ENCODE results near the gene ITM2C. TPM values are rescaled to one million over a fixed set of nuclear protein-coding genes. Genes with fewer than 3 reads are reported as not detected.

ITM2C gene
- total and polyA plus RNA-seq, 2 of the 13 experiments (the other 11 are each of a cell fraction or from before 2014, with no cell fraction given), result 70.5 to 270 TPM

DNA sequence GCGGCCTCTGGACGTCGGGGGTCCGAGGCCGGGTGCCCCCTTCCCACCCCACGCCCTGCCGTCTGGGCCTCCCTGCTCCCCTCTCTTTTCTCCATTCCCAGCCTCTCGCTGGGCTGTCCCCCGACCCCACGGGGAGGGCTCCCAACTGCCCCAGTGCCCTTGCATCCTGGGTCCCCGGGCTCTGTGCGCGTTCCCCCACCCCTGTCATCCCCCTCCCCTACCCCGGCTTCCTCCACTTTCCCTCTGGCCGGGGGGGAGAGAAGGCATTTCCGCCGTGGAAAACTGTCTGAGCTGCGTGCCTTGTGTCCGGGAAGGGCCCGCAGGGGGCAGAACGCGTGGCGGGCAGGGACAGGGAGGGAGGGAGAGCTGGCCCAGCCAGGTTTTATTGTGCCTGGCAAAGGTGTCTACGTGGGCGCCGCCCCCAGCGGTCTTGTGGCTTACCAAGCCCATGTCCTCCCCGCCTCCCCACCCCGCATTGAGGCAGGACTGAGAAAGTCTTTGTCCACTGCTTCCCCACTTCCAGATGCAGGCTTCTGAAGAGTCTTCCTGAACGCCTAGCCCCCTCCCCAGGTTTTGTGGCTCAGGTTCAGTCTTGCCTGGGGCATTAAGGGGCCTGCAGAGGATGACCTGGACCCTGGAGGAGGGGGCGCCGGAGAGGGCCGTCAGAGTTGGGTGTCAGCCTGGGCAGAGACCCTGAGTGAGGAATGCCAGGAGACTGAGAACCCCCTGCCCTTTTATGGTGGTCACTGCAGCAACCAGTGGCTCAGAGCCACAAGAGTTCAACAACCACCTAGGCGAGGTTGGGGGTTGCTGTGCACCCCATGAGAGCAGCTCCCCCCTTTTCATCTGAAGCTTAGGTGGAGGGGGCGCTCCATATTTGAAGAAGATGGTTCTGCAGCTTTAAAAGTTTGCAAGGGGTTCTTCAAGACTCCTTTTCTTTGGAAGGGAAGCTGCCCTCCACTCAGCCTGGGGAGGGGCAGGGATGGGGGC, 1.3 kb downstream of the ITM2C start (continued):
- TF ChIP-seq ZNF563 (CRISPR knock-in tag; IDR thresholded peaks at IDR 0.05) (0 out of 2 replicates have a peak, but pooled peaks have one; percentile 19), ZSCAN12 (CRISPR knock-in tag; IDR thresholded peaks at IDR 0.05) (0 out of 2 replicates have a peak, but pooled peaks have one; percentile 33), HNRNPK (IDR thresholded peaks at IDR 0.05; ENCODE audit: low read depth, low read length, poor library complexity, severe bottlenecking) (peak; percentile 92), ZNF607 (CRISPR knock-in tag; IDR thresholded peaks at IDR 0.05; ENCODE audit: borderline replicate concordance) (no peak), CBX2 (IDR thresholded peaks at IDR 0.05; ENCODE audit: low read depth, low read length) (no peak), CBX2 (CRISPR knock-in tag; IDR thresholded peaks at IDR 0.05; ENCODE audit: low read depth) (no peak), ZNF180 (CRISPR knock-in tag; IDR thresholded peaks at IDR 0.05; ENCODE audit: borderline replicate concordance, low read depth) (no peak), ARNT2 (CRISPR knock-in tag; IDR thresholded peaks at IDR 0.05; ENCODE audit: low read depth) (no peak), TBL1XR1 (IDR thresholded peaks at IDR 0.05; ENCODE audit: borderline replicate concordance, low read length, partially characterized antibody) (no peak), ZNF468 (CRISPR knock-in tag; IDR thresholded peaks at IDR 0.05) (no peak), AHR (CRISPR knock-in tag; IDR thresholded peaks at IDR 0.05) (no peak)
- TF ChIP-seq, protein P1, sequence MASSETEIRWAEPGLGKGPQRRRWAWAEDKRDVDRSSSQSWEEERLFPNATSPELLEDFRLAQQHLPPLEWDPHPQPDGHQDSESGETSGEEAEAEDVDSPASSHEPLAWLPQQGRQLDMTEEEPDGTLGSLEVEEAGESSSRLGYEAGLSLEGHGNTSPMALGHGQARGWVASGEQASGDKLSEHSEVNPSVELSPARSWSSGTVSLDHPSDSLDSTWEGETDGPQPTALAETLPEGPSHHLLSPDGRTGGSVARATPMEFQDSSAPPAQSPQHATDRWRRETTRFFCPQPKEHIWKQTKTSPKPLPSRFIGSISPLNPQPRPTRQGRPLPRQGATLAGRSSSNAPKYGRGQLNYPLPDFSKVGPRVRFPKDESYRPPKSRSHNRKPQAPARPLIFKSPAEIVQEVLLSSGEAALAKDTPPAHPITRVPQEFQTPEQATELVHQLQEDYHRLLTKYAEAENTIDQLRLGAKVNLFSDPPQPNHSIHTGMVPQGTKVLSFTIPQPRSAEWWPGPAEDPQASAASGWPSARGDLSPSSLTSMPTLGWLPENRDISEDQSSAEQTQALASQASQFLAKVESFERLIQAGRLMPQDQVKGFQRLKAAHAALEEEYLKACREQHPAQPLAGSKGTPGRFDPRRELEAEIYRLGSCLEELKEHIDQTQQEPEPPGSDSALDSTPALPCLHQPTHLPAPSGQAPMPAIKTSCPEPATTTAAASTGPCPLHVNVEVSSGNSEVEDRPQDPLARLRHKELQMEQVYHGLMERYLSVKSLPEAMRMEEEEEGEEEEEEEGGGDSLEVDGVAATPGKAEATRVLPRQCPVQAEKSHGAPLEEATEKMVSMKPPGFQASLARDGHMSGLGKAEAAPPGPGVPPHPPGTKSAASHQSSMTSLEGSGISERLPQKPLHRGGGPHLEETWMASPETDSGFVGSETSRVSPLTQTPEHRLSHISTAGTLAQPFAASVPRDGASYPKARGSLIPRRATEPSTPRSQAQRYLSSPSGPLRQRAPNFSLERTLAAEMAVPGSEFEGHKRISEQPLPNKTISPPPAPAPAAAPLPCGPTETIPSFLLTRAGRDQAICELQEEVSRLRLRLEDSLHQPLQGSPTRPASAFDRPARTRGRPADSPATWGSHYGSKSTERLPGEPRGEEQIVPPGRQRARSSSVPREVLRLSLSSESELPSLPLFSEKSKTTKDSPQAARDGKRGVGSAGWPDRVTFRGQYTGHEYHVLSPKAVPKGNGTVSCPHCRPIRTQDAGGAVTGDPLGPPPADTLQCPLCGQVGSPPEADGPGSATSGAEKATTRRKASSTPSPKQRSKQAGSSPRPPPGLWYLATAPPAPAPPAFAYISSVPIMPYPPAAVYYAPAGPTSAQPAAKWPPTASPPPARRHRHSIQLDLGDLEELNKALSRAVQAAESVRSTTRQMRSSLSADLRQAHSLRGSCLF (CRISPR knock-in tag; IDR thresholded peaks at IDR 0.05; ENCODE audit: borderline replicate concordance), result no peak
- TF ChIP-seq, protein P2, sequence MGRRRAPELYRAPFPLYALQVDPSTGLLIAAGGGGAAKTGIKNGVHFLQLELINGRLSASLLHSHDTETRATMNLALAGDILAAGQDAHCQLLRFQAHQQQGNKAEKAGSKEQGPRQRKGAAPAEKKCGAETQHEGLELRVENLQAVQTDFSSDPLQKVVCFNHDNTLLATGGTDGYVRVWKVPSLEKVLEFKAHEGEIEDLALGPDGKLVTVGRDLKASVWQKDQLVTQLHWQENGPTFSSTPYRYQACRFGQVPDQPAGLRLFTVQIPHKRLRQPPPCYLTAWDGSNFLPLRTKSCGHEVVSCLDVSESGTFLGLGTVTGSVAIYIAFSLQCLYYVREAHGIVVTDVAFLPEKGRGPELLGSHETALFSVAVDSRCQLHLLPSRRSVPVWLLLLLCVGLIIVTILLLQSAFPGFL (CRISPR knock-in tag; IDR thresholded peaks at IDR 0.05), result no peak
- TF ChIP-seq, protein P3, sequence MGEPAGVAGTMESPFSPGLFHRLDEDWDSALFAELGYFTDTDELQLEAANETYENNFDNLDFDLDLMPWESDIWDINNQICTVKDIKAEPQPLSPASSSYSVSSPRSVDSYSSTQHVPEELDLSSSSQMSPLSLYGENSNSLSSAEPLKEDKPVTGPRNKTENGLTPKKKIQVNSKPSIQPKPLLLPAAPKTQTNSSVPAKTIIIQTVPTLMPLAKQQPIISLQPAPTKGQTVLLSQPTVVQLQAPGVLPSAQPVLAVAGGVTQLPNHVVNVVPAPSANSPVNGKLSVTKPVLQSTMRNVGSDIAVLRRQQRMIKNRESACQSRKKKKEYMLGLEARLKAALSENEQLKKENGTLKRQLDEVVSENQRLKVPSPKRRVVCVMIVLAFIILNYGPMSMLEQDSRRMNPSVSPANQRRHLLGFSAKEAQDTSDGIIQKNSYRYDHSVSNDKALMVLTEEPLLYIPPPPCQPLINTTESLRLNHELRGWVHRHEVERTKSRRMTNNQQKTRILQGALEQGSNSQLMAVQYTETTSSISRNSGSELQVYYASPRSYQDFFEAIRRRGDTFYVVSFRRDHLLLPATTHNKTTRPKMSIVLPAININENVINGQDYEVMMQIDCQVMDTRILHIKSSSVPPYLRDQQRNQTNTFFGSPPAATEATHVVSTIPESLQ (CRISPR knock-in tag; conservative IDR thresholded peaks at IDR 0.05), result no peak
